WTC11 (cell line): ENCODE results near the gene SHISAL2A. TPM values are rescaled to one million over a fixed set of nuclear protein-coding genes. Genes with fewer than 3 reads are reported as not detected.
A peak's percentile ranks its signal among the peaks of the same experiment; 100 is the strongest.

Experiments used
- ATF1 ChIP-seq: sonication (generic); formaldehyde crosslinking; IDR thresholded peaks from 2 replicates; pipeline ENCODE4 v1.8.1; 2023; ENCODE audit warnings: mild to moderate bottlenecking, moderate library complexity, missing genetic modification reagents
- CREM ChIP-seq: sonication (generic); formaldehyde crosslinking; IDR thresholded peaks from 2 replicates; pipeline ENCODE4 v1.8.1; 2022; ENCODE audit warnings: mild to moderate bottlenecking, missing genetic modification reagents, moderate library complexity
- CTCF ChIP-seq: fragments of 200-600 bp; IDR thresholded peaks from 2 replicates; pipeline ENCODE4 v1.8.0; 2022; ENCODE audit warnings: antibody characterized with exemption
- EMX1 ChIP-seq: fragments of 250-450 bp; sonication (Bioruptor Pico); IDR thresholded peaks from 2 replicates; pipeline ENCODE4 v1.8.0; 2021; ENCODE audit warnings: mild to moderate bottlenecking
- ESRRA ChIP-seq: sonication (generic); formaldehyde crosslinking; IDR thresholded peaks from 2 replicates; pipeline ENCODE4 v1.8.1; 2022; ENCODE audit warnings: mild to moderate bottlenecking, missing genetic modification reagents, borderline replicate concordance
- FOXJ3 ChIP-seq: sonication (generic); formaldehyde crosslinking; IDR thresholded peaks from 2 replicates; pipeline ENCODE4 v1.9.0; 2021; ENCODE audit warnings: missing genetic modification reagents, mild to moderate bottlenecking, borderline replicate concordance
- GRHL2 ChIP-seq: fragments of 250-450 bp; sonication (Bioruptor Pico); IDR thresholded peaks from 2 replicates; pipeline ENCODE4 v1.8.0; 2022; ENCODE audit warnings: mild to moderate bottlenecking, moderate library complexity; ENCODE audit not compliant: insufficient replicate concordance, severe bottlenecking
- HMGXB4 ChIP-seq: sonication (generic); formaldehyde crosslinking; IDR thresholded peaks from 2 replicates; pipeline ENCODE4 v1.8.1; 2023; ENCODE audit warnings: mild to moderate bottlenecking, moderate library complexity, missing genetic modification reagents
- IRF2 ChIP-seq: sonication (generic); formaldehyde crosslinking; IDR thresholded peaks from 2 replicates; pipeline ENCODE4 v1.8.0; 2022; ENCODE audit warnings: low read depth, missing genetic modification reagents, borderline replicate concordance
- MXD4 ChIP-seq: fragments of 250-450 bp; sonication (Bioruptor Pico); IDR thresholded peaks from 2 replicates; pipeline ENCODE4 v1.8.0; 2021; ENCODE audit warnings: mild to moderate bottlenecking, moderate library complexity, borderline replicate concordance
- NFE2L1 ChIP-seq: sonication (generic); formaldehyde crosslinking; IDR thresholded peaks from 2 replicates; pipeline ENCODE4 v1.8.1; 2023; ENCODE audit warnings: missing genetic modification reagents
- NFYB ChIP-seq: sonication (generic); formaldehyde crosslinking; conservative IDR thresholded peaks from 2 replicates; pipeline ENCODE4 v1.8.0; 2022; ENCODE audit warnings: low read depth, missing genetic modification reagents
- PRRX2 ChIP-seq: fragments of 250-450 bp; sonication (Bioruptor Pico); IDR thresholded peaks from 2 replicates; pipeline ENCODE4 v1.8.0; 2021; ENCODE audit warnings: mild to moderate bottlenecking
- RORB ChIP-seq: fragments of 250-450 bp; sonication (Bioruptor Pico); IDR thresholded peaks from 2 replicates; pipeline ENCODE4 v1.9.0; 2021; ENCODE audit warnings: mild to moderate bottlenecking
- SMAD4 ChIP-seq: sonication (generic); formaldehyde crosslinking; IDR thresholded peaks from 2 replicates; pipeline ENCODE4 v1.8.0; 2022; ENCODE audit warnings: mild to moderate bottlenecking, missing genetic modification reagents
- SP1 ChIP-seq: sonication (generic); formaldehyde crosslinking; conservative IDR thresholded peaks from 2 replicates; pipeline ENCODE4 v1.8.1; 2022; ENCODE audit warnings: missing genetic modification reagents
- STAT6 ChIP-seq: sonication (generic); formaldehyde crosslinking; conservative IDR thresholded peaks from 2 replicates; pipeline ENCODE4 v1.8.1; 2023; ENCODE audit warnings: mild to moderate bottlenecking, low read depth, missing genetic modification reagents, moderate library complexity
- TCF7 ChIP-seq: sonication (generic); formaldehyde crosslinking; IDR thresholded peaks from 2 replicates; pipeline ENCODE4 v1.8.0; 2022; ENCODE audit warnings: mild to moderate bottlenecking, low read depth, missing genetic modification reagents, moderate library complexity
- TEAD4 ChIP-seq: sonication (generic); formaldehyde crosslinking; IDR thresholded peaks from 2 replicates; pipeline ENCODE4 v1.8.0; 2022; ENCODE audit warnings: mild to moderate bottlenecking, missing genetic modification reagents
- TP53 ChIP-seq: sonication (generic); formaldehyde crosslinking; IDR thresholded peaks from 2 replicates; pipeline ENCODE4 v1.8.1; 2023; ENCODE audit warnings: mild to moderate bottlenecking, missing genetic modification reagents
- USF2 ChIP-seq: sonication (generic); formaldehyde crosslinking; IDR thresholded peaks from 2 replicates; pipeline ENCODE4 v1.8.1; 2023; ENCODE audit warnings: mild to moderate bottlenecking, missing genetic modification reagents, moderate library complexity
- ZBTB21 ChIP-seq: sonication (generic); formaldehyde crosslinking; IDR thresholded peaks from 2 replicates; pipeline ENCODE4 v1.8.1; 2023; ENCODE audit warnings: mild to moderate bottlenecking, missing genetic modification reagents, borderline replicate concordance
- ZNF121 ChIP-seq: sonication (generic); formaldehyde crosslinking; IDR thresholded peaks from 2 replicates; pipeline ENCODE4 v1.8.0; 2023; ENCODE audit warnings: missing genetic modification reagents
- ZNF219 ChIP-seq: sonication (generic); formaldehyde crosslinking; IDR thresholded peaks from 2 replicates; pipeline ENCODE4 v1.8.0; 2023; ENCODE audit warnings: missing genetic modification reagents, mild to moderate bottlenecking, borderline replicate concordance
- total RNA-seq: library from RNA; stranded (reverse); gene quantifications from 3 replicates; pipeline ENCODE4 v1.2.3, GENCODE V29; 2021
- TF ChIP-seq, protein P1 (sequence below): sonication (generic); formaldehyde crosslinking; IDR thresholded peaks from 2 replicates; pipeline ENCODE4 v1.8.0; 2022; ENCODE audit warnings: mild to moderate bottlenecking, missing genetic modification reagents
- TF ChIP-seq, protein P2 (sequence below): sonication (generic); formaldehyde crosslinking; conservative IDR thresholded peaks from 2 replicates; pipeline ENCODE4 v1.8.1; 2022; ENCODE audit warnings: mild to moderate bottlenecking, missing genetic modification reagents
- TF ChIP-seq, protein P3 (sequence below): fragments of 250-450 bp; sonication (Bioruptor Pico); IDR thresholded peaks from 2 replicates; pipeline ENCODE4 v1.8.0; 2021; ENCODE audit warnings: mild to moderate bottlenecking
- TF ChIP-seq, protein P4 (sequence below): sonication (generic); formaldehyde crosslinking; IDR thresholded peaks from 2 replicates; pipeline ENCODE4 v1.8.1; 2023; ENCODE audit warnings: mild to moderate bottlenecking, missing genetic modification reagents, moderate library complexity
- TF ChIP-seq, protein P5 (sequence below): sonication (generic); formaldehyde crosslinking; IDR thresholded peaks from 2 replicates; pipeline ENCODE4 v1.8.1; 2023; ENCODE audit warnings: mild to moderate bottlenecking, missing genetic modification reagents

Gene SHISAL2A
- total RNA-seq, 1 experiment from 2014 or later, result 1.4 TPM

DNA sequence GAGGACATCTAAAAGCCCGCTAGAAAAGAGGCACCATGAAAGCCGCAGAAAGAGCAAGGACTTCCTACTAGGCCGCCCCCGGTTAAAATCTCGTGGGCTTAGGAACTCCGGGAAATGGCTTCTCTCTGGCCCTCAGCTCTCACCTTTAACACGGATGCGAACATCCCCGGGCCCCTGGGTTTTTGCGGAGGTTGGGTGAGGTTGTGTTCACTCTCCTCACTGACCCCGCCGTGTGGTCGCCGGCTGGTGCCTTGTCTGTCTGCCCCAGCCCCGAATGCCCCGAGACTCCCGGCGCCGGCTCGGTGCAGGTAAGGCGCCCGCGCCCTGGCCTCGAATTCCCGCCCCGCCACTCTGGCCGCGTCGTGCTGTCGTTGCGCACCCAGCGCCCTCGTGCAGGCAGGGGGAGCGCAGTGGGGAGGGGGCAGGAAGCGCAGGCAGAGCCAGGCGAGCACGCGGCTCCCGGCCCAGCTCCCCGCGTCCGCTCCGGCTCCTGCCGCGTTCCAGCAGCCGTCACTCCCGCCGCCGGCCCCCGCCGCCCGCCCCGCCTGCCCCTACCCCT lies at the start of gene SHISAL2A (continued):
- TF ChIP-seq FOXJ3 (0 out of 2 replicates have a peak, but pooled peaks have one; percentile 80), ATF1 (CRISPR knock-in tag) (peak; percentile 99), HMGXB4 (CRISPR knock-in tag) (peak; percentile 96), ZBTB21 (CRISPR knock-in tag) (peak; percentile 97), PRRX2 (CRISPR knock-in tag) (no peak), TP53 (peak; percentile 100), TCF7 (CRISPR knock-in tag) (peak; percentile 99), EMX1 (no peak), NFYB (CRISPR knock-in tag) (peak; percentile 70), ZNF219 (CRISPR knock-in tag) (peak; percentile 99), ESRRA (peak; percentile 99), ZNF121 (CRISPR knock-in tag) (peak; percentile 95), GRHL2 (CRISPR knock-in tag) (no peak), SP1 (CRISPR knock-in tag) (peak; percentile 87), CREM (CRISPR knock-in tag) (peak; percentile 92), SMAD4 (CRISPR knock-in tag) (peak; percentile 97), NFE2L1 (CRISPR knock-in tag) (peak; percentile 99), CTCF (no peak), MXD4 (CRISPR knock-in tag) (no peak), RORB (CRISPR knock-in tag) (no peak), TEAD4 (CRISPR knock-in tag) (peak; percentile 98), STAT6 (peak; percentile 97), IRF2 (CRISPR knock-in tag) (peak; percentile 97), USF2 (peak; percentile 60)
- TF ChIP-seq, protein P1, sequence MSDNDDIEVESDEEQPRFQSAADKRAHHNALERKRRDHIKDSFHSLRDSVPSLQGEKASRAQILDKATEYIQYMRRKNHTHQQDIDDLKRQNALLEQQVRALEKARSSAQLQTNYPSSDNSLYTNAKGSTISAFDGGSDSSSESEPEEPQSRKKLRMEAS (CRISPR knock-in tag), result peak; percentile 99
- TF ChIP-seq, protein P2, sequence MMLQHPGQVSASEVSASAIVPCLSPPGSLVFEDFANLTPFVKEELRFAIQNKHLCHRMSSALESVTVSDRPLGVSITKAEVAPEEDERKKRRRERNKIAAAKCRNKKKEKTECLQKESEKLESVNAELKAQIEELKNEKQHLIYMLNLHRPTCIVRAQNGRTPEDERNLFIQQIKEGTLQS (CRISPR knock-in tag), result peak; percentile 99
- TF ChIP-seq, protein P3, sequence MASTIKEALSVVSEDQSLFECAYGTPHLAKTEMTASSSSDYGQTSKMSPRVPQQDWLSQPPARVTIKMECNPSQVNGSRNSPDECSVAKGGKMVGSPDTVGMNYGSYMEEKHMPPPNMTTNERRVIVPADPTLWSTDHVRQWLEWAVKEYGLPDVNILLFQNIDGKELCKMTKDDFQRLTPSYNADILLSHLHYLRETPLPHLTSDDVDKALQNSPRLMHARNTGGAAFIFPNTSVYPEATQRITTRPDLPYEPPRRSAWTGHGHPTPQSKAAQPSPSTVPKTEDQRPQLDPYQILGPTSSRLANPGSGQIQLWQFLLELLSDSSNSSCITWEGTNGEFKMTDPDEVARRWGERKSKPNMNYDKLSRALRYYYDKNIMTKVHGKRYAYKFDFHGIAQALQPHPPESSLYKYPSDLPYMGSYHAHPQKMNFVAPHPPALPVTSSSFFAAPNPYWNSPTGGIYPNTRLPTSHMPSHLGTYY (CRISPR knock-in tag), result no peak
- TF ChIP-seq, protein P4, sequence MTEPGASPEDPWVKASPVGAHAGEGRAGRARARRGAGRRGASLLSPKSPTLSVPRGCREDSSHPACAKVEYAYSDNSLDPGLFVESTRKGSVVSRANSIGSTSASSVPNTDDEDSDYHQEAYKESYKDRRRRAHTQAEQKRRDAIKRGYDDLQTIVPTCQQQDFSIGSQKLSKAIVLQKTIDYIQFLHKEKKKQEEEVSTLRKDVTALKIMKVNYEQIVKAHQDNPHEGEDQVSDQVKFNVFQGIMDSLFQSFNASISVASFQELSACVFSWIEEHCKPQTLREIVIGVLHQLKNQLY (CRISPR knock-in tag), result peak; percentile 96
- TF ChIP-seq, protein P5, sequence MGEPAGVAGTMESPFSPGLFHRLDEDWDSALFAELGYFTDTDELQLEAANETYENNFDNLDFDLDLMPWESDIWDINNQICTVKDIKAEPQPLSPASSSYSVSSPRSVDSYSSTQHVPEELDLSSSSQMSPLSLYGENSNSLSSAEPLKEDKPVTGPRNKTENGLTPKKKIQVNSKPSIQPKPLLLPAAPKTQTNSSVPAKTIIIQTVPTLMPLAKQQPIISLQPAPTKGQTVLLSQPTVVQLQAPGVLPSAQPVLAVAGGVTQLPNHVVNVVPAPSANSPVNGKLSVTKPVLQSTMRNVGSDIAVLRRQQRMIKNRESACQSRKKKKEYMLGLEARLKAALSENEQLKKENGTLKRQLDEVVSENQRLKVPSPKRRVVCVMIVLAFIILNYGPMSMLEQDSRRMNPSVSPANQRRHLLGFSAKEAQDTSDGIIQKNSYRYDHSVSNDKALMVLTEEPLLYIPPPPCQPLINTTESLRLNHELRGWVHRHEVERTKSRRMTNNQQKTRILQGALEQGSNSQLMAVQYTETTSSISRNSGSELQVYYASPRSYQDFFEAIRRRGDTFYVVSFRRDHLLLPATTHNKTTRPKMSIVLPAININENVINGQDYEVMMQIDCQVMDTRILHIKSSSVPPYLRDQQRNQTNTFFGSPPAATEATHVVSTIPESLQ (CRISPR knock-in tag), result peak; percentile 80; the same call in 1 of the 2 replicates
